NCI-H1105 (cell line): ENCODE data around the gene SPAG9.

Source experiments
- DNase-seq: peaks from one replicate; lab custom pipeline; 2025; lab: John Stamatoyannopoulos, UW

Gene SPAG9

DNA sequence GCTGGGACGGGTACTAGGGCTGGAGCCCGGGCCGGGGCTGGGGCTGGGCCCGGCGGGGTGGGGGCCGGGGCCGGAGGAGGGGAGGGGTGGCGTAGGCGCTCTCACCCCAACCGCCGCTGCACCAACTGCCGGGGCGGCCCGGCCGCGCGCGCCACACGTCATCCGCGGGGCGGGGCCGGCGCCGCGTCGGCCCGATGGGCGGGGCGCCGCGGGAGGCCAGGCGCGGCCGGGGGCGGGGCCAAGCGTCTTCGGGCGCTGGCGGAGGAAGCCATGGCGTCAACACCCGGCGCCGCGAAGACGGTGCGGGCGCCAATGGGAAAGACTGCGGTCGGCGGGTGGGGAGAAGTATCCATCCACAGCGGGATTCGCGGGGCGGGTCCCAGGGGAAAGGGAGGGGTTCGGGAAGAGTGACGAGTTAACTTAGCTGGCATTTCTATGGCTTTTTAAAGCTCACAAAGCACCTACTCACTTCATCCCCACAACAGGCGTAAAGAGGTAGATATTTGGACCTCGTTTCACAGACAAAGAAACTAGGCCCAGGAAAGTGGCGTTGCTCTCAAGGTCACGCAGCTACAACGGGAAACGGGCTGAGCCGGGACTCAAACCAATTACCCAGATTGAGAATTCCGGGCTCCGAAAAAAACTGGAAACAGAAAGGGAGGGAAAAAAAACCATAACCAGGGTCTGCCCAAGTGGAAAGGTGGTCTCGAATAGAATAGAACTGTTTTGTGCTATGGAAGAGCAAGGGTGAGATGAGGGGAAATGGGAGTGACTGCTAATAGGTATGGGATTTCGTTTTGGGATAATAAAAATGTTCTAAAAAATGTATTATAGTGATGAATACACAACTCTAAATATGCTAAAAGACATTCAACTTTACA lies at the start of gene SPAG9:
Gene SPAG9, minus strand, starts transcription at position 130 of the 881 bp plus-strand sequence. CDS start 212 bp downstream, outside the sequence.
- DNase-seq, result peak; percentile 88

DNA sequence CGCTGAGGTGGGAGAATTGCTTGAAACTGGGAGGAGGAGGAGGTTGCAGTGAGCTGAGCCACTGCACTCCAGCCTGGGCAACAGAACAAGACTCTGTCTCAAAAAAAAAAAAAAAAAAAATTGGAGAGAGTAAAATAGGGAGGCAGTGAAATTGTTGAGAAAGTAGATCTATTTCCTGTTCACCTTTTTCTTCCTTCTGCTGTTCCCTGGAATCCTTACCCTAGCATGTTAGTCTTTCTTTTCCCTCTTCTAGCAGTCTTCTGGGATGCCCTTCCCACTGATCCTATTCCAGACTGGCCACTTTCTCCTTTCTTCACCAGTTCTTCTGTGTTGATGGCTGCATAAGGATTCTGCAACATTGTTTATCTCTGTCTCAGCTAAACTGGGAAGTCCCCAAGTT lies 48.7 kb upstream of the SPAG9 start:
- DNase-seq, result no peak

- DNase-seq, result peak; percentile 14
These were observed 46.6 kb upstream of the SPAG9 start for GRCh38 chr17:51166987-51167931.

DNA sequence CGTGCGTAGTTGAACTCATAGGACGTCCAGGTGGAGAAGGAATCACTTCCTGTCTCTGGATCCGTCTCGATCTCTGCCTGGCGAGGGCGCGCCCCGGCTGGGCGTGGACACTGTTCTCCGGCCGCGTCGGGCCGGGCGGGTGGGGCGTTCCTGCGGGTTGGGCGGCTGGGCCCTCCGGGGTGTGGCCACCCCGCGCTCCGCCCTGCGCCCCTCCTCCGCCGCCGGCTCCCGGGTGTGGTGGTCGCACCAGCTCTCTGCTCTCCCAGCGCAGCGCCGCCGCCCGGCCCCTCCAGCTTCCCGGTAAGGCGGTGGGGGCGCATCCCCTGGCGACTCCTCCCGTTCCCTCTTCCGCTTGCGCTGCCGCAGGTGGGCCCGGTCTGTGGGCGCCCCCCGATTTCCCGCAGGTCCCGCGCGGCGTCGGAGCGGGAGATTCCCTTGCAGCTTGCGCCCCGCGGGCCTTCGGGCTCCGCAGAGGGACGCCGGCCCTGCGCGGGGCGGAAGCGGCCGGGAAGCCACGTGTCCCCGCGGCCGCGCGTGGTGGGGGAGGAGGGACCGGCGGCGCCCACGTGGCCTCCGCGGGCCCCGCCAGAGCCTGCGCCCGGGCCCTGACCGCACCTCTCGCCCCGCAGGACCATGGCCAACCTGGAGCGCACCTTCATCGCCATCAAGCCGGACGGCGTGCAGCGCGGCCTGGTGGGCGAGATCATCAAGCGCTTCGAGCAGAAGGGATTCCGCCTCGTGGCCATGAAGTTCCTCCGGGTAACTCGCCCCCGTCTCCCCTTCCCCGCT lies 45.7 kb upstream of the SPAG9 start, which contains the start of gene NME2:
Gene NME2, plus strand, starts transcription at position 214 of the 789 bp plus-strand sequence. Its CDS starts 420 bp downstream, at position 634.
- peak; percentile 57 for DNase-seq

DNA sequence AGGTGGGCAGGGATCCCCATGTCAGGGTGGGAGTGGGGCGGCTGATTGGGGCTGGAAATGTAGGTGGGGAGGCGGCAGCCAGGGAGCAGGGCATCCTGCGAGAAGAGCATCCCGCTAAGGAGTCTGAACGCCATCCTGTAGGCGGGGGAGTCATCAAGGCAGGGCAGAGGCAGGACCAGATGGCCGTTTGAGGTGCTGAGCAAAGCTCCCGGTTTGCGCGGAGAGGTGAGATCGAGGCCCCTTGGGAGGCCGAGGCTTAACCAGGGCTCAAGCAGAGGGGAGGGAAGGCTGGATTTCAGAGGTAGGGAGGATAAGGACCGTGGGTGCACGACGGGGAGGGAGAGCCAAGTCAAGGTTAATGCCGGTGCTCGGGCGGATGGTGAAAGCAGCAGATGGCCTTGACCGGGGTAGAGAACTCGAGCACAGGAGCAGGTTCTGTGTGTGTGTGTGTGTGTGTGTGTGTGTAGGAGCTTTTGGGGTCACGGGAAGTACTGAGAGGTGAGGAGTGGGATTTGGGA lies 45.1 kb upstream of the SPAG9 start:
- DNase-seq, result no peak

DNA sequence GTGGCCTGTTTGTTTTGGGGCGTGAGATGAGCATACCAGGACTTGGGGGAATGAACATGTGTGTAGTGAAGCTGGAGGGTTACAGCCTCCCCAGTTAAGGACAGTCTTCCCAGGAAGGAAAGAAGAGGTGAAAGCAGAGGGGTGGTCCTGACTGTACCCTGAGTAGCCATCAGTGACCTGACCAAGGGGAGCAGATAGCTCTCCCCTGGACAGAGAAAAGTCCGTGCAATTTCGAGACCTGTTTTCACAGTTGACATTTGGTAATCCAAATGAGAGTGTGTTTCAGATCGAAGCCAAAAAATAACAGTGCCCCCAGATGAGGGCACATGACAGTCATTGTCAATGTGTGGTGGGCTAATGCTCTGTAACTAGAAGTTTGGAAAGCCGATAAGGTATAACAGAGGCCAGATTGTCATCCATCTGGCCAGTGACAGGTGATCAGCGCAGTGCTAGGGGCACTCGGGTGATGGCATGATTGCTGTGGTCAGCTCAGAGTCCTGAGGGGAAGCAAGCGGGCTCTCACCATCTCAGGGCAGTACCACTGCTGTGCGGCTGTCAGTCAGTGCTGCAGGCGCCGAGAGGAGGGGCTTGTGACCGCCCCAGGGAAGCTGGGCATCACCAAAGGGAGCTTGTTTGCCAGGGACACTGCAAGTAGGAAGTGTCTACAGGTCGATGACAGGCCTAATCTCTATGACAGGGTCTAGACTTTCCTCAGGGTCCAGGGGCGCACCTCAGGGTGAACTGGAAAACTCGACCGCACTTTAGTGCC lies 44.4 kb upstream of the SPAG9 start:
- peak; percentile 18 for DNase-seq

- no peak for DNase-seq
These were observed 40.9 kb upstream of the SPAG9 start for GRCh38 chr17:51161541-51161940.

GRCh38 chr17:51159604-51160003 lies 38.9 kb upstream of the SPAG9 start:
- DNase-seq, result no peak

DNA sequence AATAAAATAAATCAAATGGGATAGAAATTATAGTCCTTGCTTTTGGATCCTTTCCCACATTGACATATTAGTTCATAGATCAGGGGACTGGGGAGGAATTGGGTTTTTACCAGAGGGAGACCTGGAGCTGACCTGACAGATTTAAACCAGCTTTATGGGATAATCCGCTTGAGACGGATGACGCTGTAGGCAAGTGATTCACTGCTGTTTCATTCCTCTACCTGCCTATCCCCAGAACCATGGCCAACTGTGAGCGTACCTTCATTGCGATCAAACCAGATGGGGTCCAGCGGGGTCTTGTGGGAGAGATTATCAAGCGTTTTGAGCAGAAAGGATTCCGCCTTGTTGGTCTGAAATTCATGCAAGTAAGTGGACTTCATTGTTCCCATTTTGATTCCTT lies 34.7 kb upstream of the SPAG9 start:
- no peak for DNase-seq

- DNase-seq, result no peak
These were observed 33.5 kb upstream of the SPAG9 start for GRCh38 chr17:51154176-51154575.

DNA sequence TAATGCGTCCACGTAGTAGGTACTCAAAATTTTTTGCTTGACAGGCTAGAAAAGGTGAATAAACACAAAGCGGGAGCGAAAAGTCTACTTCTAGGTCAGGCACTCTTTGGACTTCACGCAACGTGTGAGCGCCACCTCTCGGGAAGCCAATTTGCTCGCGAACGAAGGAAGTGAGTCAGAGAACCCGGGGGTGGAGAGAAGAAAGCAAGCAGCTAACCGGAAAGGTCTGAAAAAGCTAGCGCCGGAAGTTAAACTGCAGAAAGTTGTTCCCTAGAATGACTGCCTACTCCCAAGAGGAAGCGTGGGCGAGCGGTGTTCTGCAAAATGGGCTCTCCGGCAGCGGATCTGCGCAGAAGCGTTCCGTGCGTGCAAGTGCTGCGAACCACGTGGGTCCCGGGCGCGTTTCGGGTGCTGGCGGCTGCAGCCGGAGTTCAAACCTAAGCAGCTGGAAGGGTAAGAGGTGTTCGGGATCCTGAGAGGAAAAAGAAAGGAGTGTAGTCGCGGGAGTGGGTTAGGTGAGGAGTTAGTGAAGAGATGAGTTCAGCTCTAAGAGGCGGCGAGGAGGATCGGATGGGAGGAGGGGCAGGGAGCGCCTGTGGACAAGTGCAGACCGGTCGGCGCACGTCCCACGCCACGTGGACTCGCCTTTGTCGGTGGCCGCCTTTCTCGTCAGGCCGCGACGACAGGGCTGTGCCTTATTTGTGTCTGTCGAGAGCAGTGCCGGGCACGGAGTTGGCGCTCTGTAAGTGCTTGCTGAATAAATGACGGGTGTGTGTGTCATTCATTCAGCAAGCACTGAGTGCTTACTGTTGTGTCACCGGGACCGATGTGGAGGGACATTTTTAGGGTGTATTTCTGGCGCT lies 32.8 kb upstream of the SPAG9 start, which contains the start of gene NME1:
Gene NME1, plus strand, starts transcription at position 350 of the 863 bp plus-strand sequence. CDS start 2,096 bp downstream, outside the sequence.
- DNase-seq, result peak; percentile 96

- DNase-seq, result peak; percentile 3
These were observed 32.1 kb upstream of the SPAG9 start for GRCh38 chr17:51152766-51153209.

- DNase-seq, result no peak
These were observed 30.3 kb upstream of the SPAG9 start for GRCh38 chr17:51150932-51151331.

GRCh38 chr17:51149163-51149562 lies 28.5 kb upstream of the SPAG9 start:
- no peak for DNase-seq

DNA sequence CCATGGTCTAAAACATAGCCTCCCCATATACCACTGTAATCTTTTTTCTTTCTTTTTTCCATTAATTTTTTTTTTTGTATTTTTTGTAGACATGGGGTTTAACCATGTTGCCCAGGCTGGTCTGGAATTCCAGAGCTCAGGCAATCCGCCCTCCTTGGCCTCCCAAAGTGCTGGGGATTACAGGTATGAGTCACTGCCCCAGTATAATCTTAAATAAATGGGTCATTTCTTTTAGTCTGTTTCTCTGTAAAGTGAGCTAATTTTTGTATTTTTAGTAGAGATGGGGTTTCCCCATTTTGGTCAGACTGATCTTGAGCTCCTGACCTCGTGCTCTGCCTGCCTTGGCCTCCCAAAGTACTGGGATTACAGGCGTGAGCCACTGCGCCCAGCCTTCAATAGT lies 27.0 kb upstream of the SPAG9 start:
- DNase-seq, result no peak

DNA sequence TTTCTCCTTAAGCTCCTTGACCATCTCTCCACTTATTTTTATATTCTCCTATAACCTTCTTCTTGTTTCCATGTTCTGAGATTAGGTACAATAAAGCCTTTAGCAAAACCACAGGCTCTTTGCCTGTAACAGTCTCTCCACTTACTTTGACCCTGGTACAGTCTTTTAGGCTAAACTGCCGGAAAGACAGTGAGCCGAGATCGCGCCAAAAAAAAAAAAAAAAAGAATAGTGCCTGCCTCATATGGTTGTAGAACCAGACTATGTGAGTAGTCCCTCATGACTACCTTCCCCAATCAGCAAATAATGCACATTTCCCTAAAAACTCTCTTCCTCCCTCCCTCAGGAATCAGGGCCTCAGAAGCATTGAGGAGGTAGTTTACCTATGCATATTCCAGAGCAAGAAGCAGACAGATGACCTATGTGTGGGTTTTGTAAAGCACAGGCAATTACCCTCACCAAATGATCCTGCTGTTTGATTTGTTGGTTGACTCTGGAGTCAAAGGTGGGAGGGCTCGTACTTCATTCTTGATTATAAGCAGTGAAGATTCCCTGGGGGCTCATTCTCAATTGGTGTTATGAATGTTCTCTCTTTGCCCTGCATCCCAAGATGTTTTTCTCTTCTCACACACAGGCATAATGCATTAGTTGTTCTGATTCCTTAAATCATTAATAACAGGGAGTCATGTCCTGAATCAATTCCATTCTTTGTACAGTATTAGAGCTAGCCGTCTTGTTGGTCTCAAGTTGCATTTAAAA lies 23.8 kb upstream of the SPAG9 start:
- DNase-seq, result no peak

DNA sequence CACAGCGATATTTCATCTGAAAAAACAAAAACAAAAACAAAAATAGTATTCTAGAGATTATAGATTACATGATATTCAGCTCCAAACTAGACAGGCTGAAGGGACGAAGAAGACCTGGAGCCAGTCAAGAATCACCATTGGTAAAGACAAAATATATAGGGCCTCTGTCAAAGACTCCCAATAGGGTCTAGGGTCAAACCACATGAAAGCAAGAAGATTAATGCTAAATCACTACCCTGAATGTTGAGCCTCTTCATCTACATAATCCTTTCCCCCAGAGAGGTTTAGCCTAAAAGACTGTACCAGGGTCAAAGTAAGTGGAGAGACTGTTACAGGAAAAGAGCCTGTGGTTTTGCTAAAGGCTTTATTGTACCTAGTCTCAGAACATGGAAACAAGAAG lies 21.9 kb upstream of the SPAG9 start:
- DNase-seq, result no peak

DNA sequence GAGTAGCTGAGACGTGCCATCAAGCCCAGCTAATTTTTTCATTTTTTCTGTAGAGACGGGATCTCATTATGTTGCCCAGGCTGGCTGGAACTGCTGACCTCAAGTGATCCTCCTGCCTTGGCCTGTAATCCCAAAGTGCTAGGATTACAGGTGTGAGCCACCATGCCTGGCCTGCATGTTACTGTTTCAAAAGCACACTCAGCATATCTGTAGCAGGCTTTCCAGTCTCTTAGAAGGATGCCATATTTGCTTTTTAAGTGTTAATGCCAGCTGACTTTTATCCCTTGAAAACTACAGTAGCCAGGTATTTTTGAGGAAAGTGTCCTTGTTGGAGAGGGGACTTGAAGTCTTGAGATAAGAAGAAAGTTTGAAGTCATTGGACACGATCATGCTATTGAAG lies 15.3 kb upstream of the SPAG9 start:
- no peak for DNase-seq

DNA sequence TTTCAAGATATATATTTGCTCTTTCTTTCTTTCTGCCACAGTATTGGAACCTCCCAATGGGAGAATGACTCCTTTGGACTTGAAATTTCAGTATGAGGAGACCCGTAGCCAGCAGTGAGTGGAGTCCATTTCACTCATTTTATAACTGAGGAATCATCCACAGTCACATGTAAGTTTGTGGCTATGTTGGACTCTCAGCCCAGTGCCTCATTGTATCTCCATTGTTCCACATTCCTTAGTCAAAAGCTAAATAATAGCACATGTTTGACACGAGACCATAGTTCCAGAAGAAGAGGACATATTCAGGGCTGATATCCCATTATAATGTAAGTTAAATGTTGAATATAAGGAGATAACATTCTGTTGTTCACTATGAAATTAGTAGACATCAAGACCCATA lies 12.7 kb upstream of the SPAG9 start:
- DNase-seq, result no peak
